HFFc6 (cell line): Measurements from ENCODE around the gene RNASE8. TPM values are rescaled to one million over a fixed set of nuclear protein-coding genes. Genes with fewer than 3 reads are reported as not detected.

Source experiments
- DNase-seq: peaks from one replicate; pipeline ENCODE4 v3.0.0-alpha.2; 2018
- H3K27ac Mint-ChIP-seq: 2 replicates; pipeline ENCODE4 v1.8.0; 2020; ENCODE audit warnings: mild to moderate bottlenecking, mixed read lengths
- H3K27me3 Mint-ChIP-seq: 2 replicates; pipeline ENCODE4 v1.8.0; 2021; ENCODE audit warnings: mild to moderate bottlenecking, moderate library complexity, mixed read lengths; ENCODE audit not compliant: insufficient read depth
- H3K36me3 Mint-ChIP-seq: 2 replicates; pipeline ENCODE4 v1.8.0; 2021; ENCODE audit warnings: low read depth, mixed read lengths
- H3K4me1 Mint-ChIP-seq: 2 replicates; pipeline ENCODE4 v1.8.0; 2020; ENCODE audit warnings: low read depth, mixed read lengths
- H3K4me3 Mint-ChIP-seq: 2 replicates; pipeline ENCODE4 v1.8.0; 2020; ENCODE audit warnings: mild to moderate bottlenecking, moderate library complexity, mixed read lengths
- H3K9me3 Mint-ChIP-seq: 2 replicates; pipeline ENCODE4 v1.8.0; 2020; ENCODE audit warnings: mild to moderate bottlenecking, mixed read lengths
- CTCF ChIP-seq: fragments of 200-600 bp; sonication (generic); IDR thresholded peaks from 2 replicates; pipeline ENCODE4 v1.5.0; 2021; ENCODE audit warnings: antibody characterized with exemption, mild to moderate bottlenecking
- total RNA-seq, 6 experiments: library from RNA; stranded (reverse); fragmentation: NEBNext Ultra II Directional; extraction: Animal tissue kit (Norgen Biotek cat#: 25700); gene quantifications; 2 replicates in 1 of 6; 3 replicates in 5 of 6; pipeline ENCODE4 v1.2.3, GENCODE V29; 2021

The RNASE8 gene
- total RNA-seq, 6 experiments from 2014 or later = not detected

GRCh38 chr14:21055432-21056117 is 2.0 kb upstream of the RNASE8 start:
- no peak for TF ChIP-seq CTCF
- H3K4me1 Mint-ChIP-seq = peaks cover 23% of the 10 kb centered on the region
- H3K4me3 Mint-ChIP-seq = no peak overlapping the region
- H3K36me3 Mint-ChIP-seq = no peaks in the 10 kb centered on the region
- H3K27me3 Mint-ChIP-seq = peaks cover 5% of the 10 kb centered on the region; the same call in 1 of the 2 replicates
- no peak for DNase-seq
- no peak overlapping the region for H3K27ac Mint-ChIP-seq
- H3K9me3 Mint-ChIP-seq = no peaks in the 10 kb centered on the region

- peaks cover 26% of the 10 kb centered on the region for H3K4me1 Mint-ChIP-seq
- H3K9me3 Mint-ChIP-seq = no peaks in the 10 kb centered on the region
- peaks cover 5% of the 10 kb centered on the region; the same call in 1 of the 2 replicates for H3K27me3 Mint-ChIP-seq
- H3K27ac Mint-ChIP-seq = no peak overlapping the region
- peak; percentile 13 for DNase-seq
- no peaks in the 10 kb centered on the region for H3K36me3 Mint-ChIP-seq
- TF ChIP-seq CTCF = no peak
- H3K4me3 Mint-ChIP-seq = no peak overlapping the region
These were observed 980 bp upstream of the RNASE8 start for GRCh38 chr14:21056520-21057163.

- Mint-ChIP-seq H3K4me1 (peaks cover 43% of the 10 kb centered on the region), H3K9me3 (no peaks in the 10 kb centered on the region), H3K36me3 (no peaks in the 10 kb centered on the region), H3K27me3 (peaks cover 2% of the 10 kb centered on the region), H3K27ac (no peak overlapping the region), H3K4me3 (no peak overlapping the region)
- no peak for DNase-seq
- TF ChIP-seq CTCF = no peak
These were observed 1.3 kb downstream of the RNASE8 start for GRCh38 chr14:21058903-21059302.

GRCh38 chr14:21059842-21060613 is 2.4 kb downstream of the RNASE8 start:
- Mint-ChIP-seq H3K27me3 (peaks cover 2% of the 10 kb centered on the region), H3K4me1 (peaks cover 46% of the 10 kb centered on the region), H3K36me3 (no peaks in the 10 kb centered on the region), H3K9me3 (no peaks in the 10 kb centered on the region), H3K4me3 (no peak overlapping the region; the same call in 1 of the 2 replicates), H3K27ac (no peak overlapping the region)
- TF ChIP-seq CTCF = no peak
- DNase-seq = no peak

- Mint-ChIP-seq H3K27ac (no peak overlapping the region), H3K4me3 (no peak overlapping the region; the same call in 1 of the 2 replicates), H3K27me3 (peaks cover 3% of the 10 kb centered on the region), H3K36me3 (no peaks in the 10 kb centered on the region), H3K9me3 (no peaks in the 10 kb centered on the region), H3K4me1 (peaks cover 46% of the 10 kb centered on the region)
- DNase-seq = no peak
- TF ChIP-seq CTCF = no peak
These were observed 3.2 kb downstream of the RNASE8 start for GRCh38 chr14:21060614-21061346.
